HepG2 (cell line): Measurements from ENCODE around the gene COL27A1. TPM values are rescaled to one million over a fixed set of nuclear protein-coding genes. Genes with fewer than 3 reads are reported as not detected.

ENCODE experiments used
- CBX5 ChIP-seq: sonication (generic); formaldehyde crosslinking; IDR thresholded peaks from 2 replicates; pipeline ENCODE4 v1.4.0; 2020; ENCODE audit warnings: missing genetic modification reagents, borderline replicate concordance
- ETV5 ChIP-seq: IDR thresholded peaks from 2 replicates; pipeline ENCODE4 v1.6.1; 2018; ENCODE audit warnings: missing biosample characterization, missing genetic modification reagents, inconsistent platforms, borderline replicate concordance
- GPBP1L1 ChIP-seq: sonication (generic); formaldehyde crosslinking; IDR thresholded peaks from 2 replicates; pipeline ENCODE4 v1.5.0; 2020; ENCODE audit warnings: mild to moderate bottlenecking, missing genetic modification reagents
- HOXA5 ChIP-seq: sonication (generic); formaldehyde crosslinking; IDR thresholded peaks from 2 replicates; pipeline ENCODE4 v1.4.0; 2020; ENCODE audit warnings: missing genetic modification reagents
- IKZF5 ChIP-seq: IDR thresholded peaks from 2 replicates; pipeline ENCODE4 v1.6.1; 2018; ENCODE audit warnings: missing genetic modification reagents, mild to moderate bottlenecking, missing compliant biosample characterization
- KDM3A ChIP-seq: IDR thresholded peaks from 2 replicates; pipeline ENCODE4 v1.6.1; 2018; ENCODE audit warnings: low read depth, missing compliant biosample characterization
- PRDM10 ChIP-seq: sonication (generic); formaldehyde crosslinking; IDR thresholded peaks from 2 replicates; pipeline ENCODE4 v1.4.0; 2020; ENCODE audit warnings: low read depth, missing genetic modification reagents
- SAP130 ChIP-seq: IDR thresholded peaks from 2 replicates; pipeline ENCODE4 v1.6.1; 2016; ENCODE audit warnings: low read depth
- SOX5 ChIP-seq: IDR thresholded peaks from 2 replicates; pipeline ENCODE4 v1.6.1; 2016; ENCODE audit warnings: borderline replicate concordance
- ZBED4 ChIP-seq: sonication (generic); formaldehyde crosslinking; IDR thresholded peaks from 2 replicates; pipeline ENCODE4 v1.4.0; 2020; ENCODE audit warnings: missing genetic modification reagents, borderline replicate concordance
- ZFP82 ChIP-seq: sonication (generic); formaldehyde crosslinking; IDR thresholded peaks from 2 replicates; pipeline ENCODE4 v1.5.1; 2020; ENCODE audit warnings: mild to moderate bottlenecking, missing genetic modification reagents, borderline replicate concordance
- ZKSCAN5 ChIP-seq: sonication (generic); formaldehyde crosslinking; IDR thresholded peaks from 2 replicates; pipeline ENCODE4 v1.5.1; 2020; ENCODE audit warnings: mild to moderate bottlenecking, missing genetic modification reagents
- ZNF512 ChIP-seq: sonication (generic); formaldehyde crosslinking; IDR thresholded peaks from 2 replicates; pipeline ENCODE4 v1.4.0; 2020; ENCODE audit warnings: mild to moderate bottlenecking, missing genetic modification reagents
- ZNF660 ChIP-seq: sonication (generic); formaldehyde crosslinking; IDR thresholded peaks from 2 replicates; pipeline ENCODE4 v1.5.1; 2020; ENCODE audit warnings: mild to moderate bottlenecking, low read depth, missing genetic modification reagents, borderline replicate concordance
- ZNF891 ChIP-seq: sonication (generic); formaldehyde crosslinking; IDR thresholded peaks from 2 replicates; pipeline ENCODE4 v1.5.0; 2020; ENCODE audit warnings: mild to moderate bottlenecking, missing genetic modification reagents
- polyA plus RNA-seq, 8 experiments: library from polyadenylated mRNA; depleted of rRNA in 3 of 8; stranded (reverse) in 7 of 8; unstranded in 1 of 8; fragments of >200 nt; fragmentation: Illumina TruSeq in 4 of 8; extraction: Trizol in 4 of 8; gene quantifications; 2 replicates each; pipeline versions ENCODE4 v1.2.1 to v1.2.3, GENCODE V29; 2011 to 2016; ENCODE audit warnings: low read depth in 4 of 8, missing spikeins in 1 of 8, mixed read lengths in 1 of 8; ENCODE audit not compliant: insufficient read depth in 1 of 8
- total RNA-seq, 5 experiments: library from RNA; depleted of rRNA; stranded (reverse); fragments of >200 nt; fragmentation: Illumina TruSeq; extraction: Trizol; gene quantifications; 2 replicates each; pipeline ENCODE4 v1.2.3, GENCODE V29; 2016; ENCODE audit warnings: low read depth in 1 of 5

Gene COL27A1
- total and polyA plus RNA-seq, 2 of the 13 experiments (the other 11 are each of a cell fraction or from before 2014, with no cell fraction given) = 71.3 to 89.1 TPM

- no peak for TF ChIP-seq GPBP1L1 (CRISPR knock-in tag)
- TF ChIP-seq PRDM10 (CRISPR knock-in tag) = 0 out of 2 replicates have a peak, but pooled peaks have one; percentile 52
- TF ChIP-seq SAP130 (CRISPR knock-in tag) = peak; percentile 82
- no peak for TF ChIP-seq ZKSCAN5 (CRISPR knock-in tag)
- TF ChIP-seq HOXA5 (CRISPR knock-in tag) = no peak; the same call in 1 of the 2 replicates
- peak; percentile 26; the same call in 1 of the 2 replicates for TF ChIP-seq ETV5 (CRISPR knock-in tag)
- TF ChIP-seq ZBED4 = peak; percentile 71; the same call in 1 of the 2 replicates
- TF ChIP-seq ZNF660 (CRISPR knock-in tag) = no peak
- no peak for TF ChIP-seq ZNF891 (CRISPR knock-in tag)
- TF ChIP-seq ZFP82 (CRISPR knock-in tag) = no peak
- TF ChIP-seq ZNF512 = no peak
- peak; percentile 53; the same call in 1 of the 2 replicates for TF ChIP-seq CBX5
- 0 out of 2 replicates have a peak, but pooled peaks have one; percentile 21 for TF ChIP-seq SOX5
- TF ChIP-seq IKZF5 (CRISPR knock-in tag) = no peak; the same call in 1 of the 2 replicates
- peak; percentile 90; the same call in 1 of the 2 replicates for TF ChIP-seq KDM3A
These were observed at the start of gene COL27A1 (continued) for GRCh38 chr9:114155263-114155994.
